D721Med (cell line): ENCODE results near the gene ZFAND6.
"Not testable (repeated sequence)": the region's sequence is repeated elsewhere in the genome, so short reads cannot be mapped to it uniquely, and the experiment has no call there.

Experiments used
- DNase-seq: peaks from one replicate; pipeline ENCODE4 v3.0.0; 2011; ENCODE audit warnings: low spot score; ENCODE audit not compliant: insufficient read length
- FAIRE-seq: peaks from 2 replicates; lab custom pipeline; 2011; peaks lifted over from hg19 to GRCh38; lab: Jason Lieb, UNC
- CTCF ChIP-seq: IDR thresholded peaks from 2 replicates; pipeline ENCODE4 v1.5.1; 2012; ENCODE audit warnings: mild to moderate bottlenecking, control low read depth; ENCODE audit not compliant: insufficient read depth; ENCODE audit errors: missing control alignments

ZFAND6 gene

GRCh38 chr15:80019168-80019745 is 40.2 kb upstream of the ZFAND6 start:
- TF ChIP-seq CTCF, result no peak
- no peak for FAIRE-seq
- DNase-seq, result no peak

GRCh38 chr15:80020149-80020548 is 39.3 kb upstream of the ZFAND6 start:
- not testable (repeated sequence) for DNase-seq, FAIRE-seq

DNA sequence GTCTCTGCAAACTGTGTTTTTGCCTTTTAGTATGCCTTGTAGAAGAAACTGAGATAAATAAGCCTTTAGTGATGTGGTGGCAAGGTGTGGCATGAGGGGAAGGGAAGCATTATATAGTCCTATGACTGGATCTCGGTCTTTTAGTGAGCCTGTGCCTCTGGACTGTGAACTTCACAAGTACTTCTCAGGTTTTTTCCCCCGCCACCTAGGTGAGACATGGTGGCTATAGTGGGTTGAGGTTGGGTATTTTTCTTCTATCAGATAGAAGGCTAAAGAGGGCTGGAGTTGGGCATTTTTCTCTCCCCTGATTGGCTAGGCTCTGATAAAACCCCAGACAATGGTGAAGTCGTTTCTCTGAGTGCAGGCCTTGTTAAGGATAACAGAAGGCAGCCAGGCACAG is 38.7 kb upstream of the ZFAND6 start:
- no peak for TF ChIP-seq CTCF
- FAIRE-seq, result no peak
- DNase-seq, result no peak

GRCh38 chr15:80026310-80026709 is 33.2 kb upstream of the ZFAND6 start:
- no peak for TF ChIP-seq CTCF
- FAIRE-seq (no peak), DNase-seq (no peak)

DNA sequence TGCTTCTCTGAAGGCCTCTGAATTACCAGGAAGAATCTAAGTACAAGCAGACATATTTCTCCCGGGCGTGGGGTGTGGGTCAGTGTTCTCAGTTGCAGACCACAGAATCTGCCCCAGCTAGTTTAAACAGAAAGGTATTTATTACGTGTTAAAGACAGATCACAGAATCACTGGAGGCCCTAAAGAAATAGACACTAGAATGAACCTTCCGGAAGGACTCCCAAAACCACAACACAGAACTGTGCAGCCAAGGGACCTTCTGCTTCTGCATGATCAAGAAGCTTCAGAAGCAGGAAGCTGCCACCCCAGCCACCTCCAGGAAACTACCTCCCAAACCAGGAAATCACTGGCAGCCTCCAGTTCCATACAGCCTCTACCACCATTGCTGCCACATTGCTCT is 32.7 kb upstream of the ZFAND6 start:
- no peak for DNase-seq
- TF ChIP-seq CTCF, result no peak
- no peak for FAIRE-seq

GRCh38 chr15:80028937-80029336 is 30.5 kb upstream of the ZFAND6 start:
- FAIRE-seq (no peak), DNase-seq (no peak)
- TF ChIP-seq CTCF, result no peak

DNA sequence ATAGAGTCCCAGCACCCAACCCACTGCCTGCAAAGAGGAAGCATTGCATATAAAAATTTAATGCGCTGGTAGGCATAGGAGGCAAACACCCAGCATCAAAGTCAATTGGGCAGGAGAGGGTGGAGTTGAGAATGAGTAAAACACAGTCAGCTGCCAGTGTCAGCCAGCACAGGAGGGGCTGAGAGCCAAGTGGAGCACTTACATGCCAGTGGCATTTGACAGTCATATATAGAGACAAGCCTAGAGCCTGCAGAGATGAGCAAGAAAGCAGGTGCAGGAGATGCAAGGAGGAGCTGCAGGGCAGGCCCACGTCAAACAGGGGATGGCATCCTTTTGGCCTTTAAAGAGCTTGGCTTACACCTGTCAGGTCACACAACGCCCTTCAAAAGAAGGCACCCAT is 27.6 kb upstream of the ZFAND6 start:
- DNase-seq (no peak), FAIRE-seq (no peak)

More for the DNA sequence above, 27.6 kb upstream of the ZFAND6 start:
- TF ChIP-seq CTCF, result no peak
